ENCODE results near the gene B4GALT1. TPM values are rescaled to one million over a fixed set of nuclear protein-coding genes. Genes with fewer than 3 reads are reported as not detected.

The B4GALT1 gene
- total RNA-seq, 2 experiments from 2014 or later: 12.8 to 38.7 TPM

DNA sequence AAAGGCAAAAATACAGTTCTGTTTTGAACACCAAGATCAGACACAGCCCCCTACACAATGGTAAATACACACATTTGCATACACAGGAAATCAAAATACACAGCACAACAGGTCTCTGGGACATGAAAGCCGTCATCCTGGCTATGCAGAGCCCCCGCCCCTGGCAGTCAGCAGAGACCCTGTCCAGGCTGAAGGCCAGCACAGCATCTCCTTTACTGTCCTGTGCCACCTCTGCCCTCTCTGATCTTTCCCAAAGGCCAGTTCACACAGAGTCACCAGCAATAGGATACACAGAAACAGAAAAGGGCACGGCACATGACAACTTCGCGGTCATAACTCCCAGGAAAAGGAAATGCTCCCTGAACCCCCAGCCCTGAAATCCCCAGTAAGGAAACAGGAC lies 56.5 kb downstream of the B4GALT1 start:
- Histone ChIP-seq H3K9me3 (ENCODE audit: low read length) (no peaks in the 10 kb centered on the region), H3K4me1 (ENCODE audit: insufficient read depth, low read length, poor library complexity, severe bottlenecking) (peaks cover 16% of the 10 kb centered on the region), H3K4me2 (ENCODE audit: low read length) (no peak overlapping the region), H3K79me2 (ENCODE audit: insufficient read depth, low read depth, low read length) (no peaks in the 10 kb centered on the region), H2AFZ (ENCODE audit: low read length) (no peak overlapping the region), H4K20me1 (ENCODE audit: insufficient read depth, low read length) (no peaks in the 10 kb centered on the region), H3K27ac (ENCODE audit: low read depth, low read length, poor library complexity, severe bottlenecking) (no peak overlapping the region), H3K9me2 (ENCODE audit: insufficient read depth, low read length) (no peaks in the 10 kb centered on the region), H3K4me3 (ENCODE audit: low read depth, low read length, poor library complexity, severe bottlenecking) (no peak overlapping the region), H3K36me3 (ENCODE audit: insufficient read depth, low read length) (peaks cover 18% of the 10 kb centered on the region; the same call in 1 of the 2 replicates)
- intact Hi-C loops (cut with micrococcal nuclease; ENCODE audit: unreplicated experiment): no loop called here
- POLR2A ChIA-PET: interaction anchor here (1.6 kb wide), 1 partner anchor 116 kb away, joined by 6 read pairs; no protein-coding TSS in a partner anchor
- DNase-seq (ENCODE audit: low spot score): no peak
- BruUV-seq (replicated peaks): TSS peak; percentile 49
- CTCF ChIA-PET (ENCODE audit: unreplicated experiment): no interaction called here
- TF ChIP-seq, protein P1, sequence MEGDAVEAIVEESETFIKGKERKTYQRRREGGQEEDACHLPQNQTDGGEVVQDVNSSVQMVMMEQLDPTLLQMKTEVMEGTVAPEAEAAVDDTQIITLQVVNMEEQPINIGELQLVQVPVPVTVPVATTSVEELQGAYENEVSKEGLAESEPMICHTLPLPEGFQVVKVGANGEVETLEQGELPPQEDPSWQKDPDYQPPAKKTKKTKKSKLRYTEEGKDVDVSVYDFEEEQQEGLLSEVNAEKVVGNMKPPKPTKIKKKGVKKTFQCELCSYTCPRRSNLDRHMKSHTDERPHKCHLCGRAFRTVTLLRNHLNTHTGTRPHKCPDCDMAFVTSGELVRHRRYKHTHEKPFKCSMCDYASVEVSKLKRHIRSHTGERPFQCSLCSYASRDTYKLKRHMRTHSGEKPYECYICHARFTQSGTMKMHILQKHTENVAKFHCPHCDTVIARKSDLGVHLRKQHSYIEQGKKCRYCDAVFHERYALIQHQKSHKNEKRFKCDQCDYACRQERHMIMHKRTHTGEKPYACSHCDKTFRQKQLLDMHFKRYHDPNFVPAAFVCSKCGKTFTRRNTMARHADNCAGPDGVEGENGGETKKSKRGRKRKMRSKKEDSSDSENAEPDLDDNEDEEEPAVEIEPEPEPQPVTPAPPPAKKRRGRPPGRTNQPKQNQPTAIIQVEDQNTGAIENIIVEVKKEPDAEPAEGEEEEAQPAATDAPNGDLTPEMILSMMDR (conservative IDR thresholded peaks at IDR 0.05; ENCODE audit: low read length): no peak
- no peak for TF ChIP-seq EZH2phosphoT487 (IDR thresholded peaks at IDR 0.05; ENCODE audit: borderline replicate concordance, low read depth, low read length)

DNA sequence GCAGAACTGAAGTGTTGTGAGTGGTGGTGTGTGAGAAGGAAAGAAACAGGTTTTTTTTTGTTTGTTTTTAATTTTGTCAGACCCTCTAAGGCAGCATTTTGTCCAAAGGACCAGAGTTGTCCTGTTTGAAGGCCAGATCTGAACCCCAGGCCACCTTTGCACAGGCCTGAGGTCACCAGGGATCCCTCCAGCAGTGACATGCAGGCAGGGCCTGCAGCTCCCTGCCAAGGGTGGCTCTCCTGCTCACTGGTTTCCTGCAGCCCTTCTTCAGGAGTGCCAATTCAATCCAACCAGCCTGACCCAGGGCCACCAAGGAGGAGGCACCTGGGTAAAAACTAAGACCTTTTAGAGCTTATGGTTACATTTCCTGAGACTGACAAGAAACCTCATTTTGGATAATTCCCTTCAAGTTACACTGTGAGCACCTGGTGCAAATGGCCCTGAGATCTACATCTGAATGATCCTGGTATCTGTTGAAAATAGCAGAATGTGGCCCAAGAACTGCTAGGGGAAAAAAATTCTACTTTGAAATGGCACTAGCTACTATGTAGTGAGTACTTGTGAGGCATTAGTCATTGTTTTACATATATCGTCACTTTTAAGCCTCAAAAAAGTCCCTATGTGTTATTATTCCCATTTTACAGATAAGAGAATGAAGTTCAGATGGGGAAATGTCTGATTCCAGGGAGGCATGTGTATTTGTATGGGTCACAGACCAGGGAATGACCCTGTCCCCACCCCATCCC lies 57.1 kb downstream of the B4GALT1 start:
- DNase-seq (ENCODE audit: low spot score): no peak
- intact Hi-C loops (cut with micrococcal nuclease; ENCODE audit: unreplicated experiment): no loop called here
- H3K4me2 ChIP-seq (ENCODE audit: low read length): no peak overlapping the region
- H3K4me1 ChIP-seq (ENCODE audit: insufficient read depth, low read length, poor library complexity, severe bottlenecking): peaks cover 16% of the 10 kb centered on the region
- H3K9me3 ChIP-seq (ENCODE audit: low read length): no peaks in the 10 kb centered on the region
- no peaks in the 10 kb centered on the region for H4K20me1 ChIP-seq (ENCODE audit: insufficient read depth, low read length)
- no peak overlapping the region for H2AFZ ChIP-seq (ENCODE audit: low read length)
- TF ChIP-seq, protein P1 (conservative IDR thresholded peaks at IDR 0.05; ENCODE audit: low read length): no peak
- TF ChIP-seq EZH2phosphoT487 (IDR thresholded peaks at IDR 0.05; ENCODE audit: borderline replicate concordance, low read depth, low read length): no peak
- H3K79me2 ChIP-seq (ENCODE audit: insufficient read depth, low read depth, low read length): no peaks in the 10 kb centered on the region
- no TSS peak for BruUV-seq (replicated peaks)
- CTCF ChIA-PET (ENCODE audit: unreplicated experiment): no interaction called here
- H3K36me3 ChIP-seq (ENCODE audit: insufficient read depth, low read length): peaks cover 15% of the 10 kb centered on the region; the same call in 1 of the 2 replicates
- POLR2A ChIA-PET: interaction anchor here (1.0 to 1.6 kb wide), 2 partner anchors 102 to 116 kb away, joined by 5 to 6 read pairs; no protein-coding TSS in a partner anchor
- no peaks in the 10 kb centered on the region for H3K9me2 ChIP-seq (ENCODE audit: insufficient read depth, low read length)
- no peak overlapping the region for H3K27ac ChIP-seq (ENCODE audit: low read depth, low read length, poor library complexity, severe bottlenecking)
- no peak overlapping the region for H3K4me3 ChIP-seq (ENCODE audit: low read depth, low read length, poor library complexity, severe bottlenecking)

GRCh38 chr9:33109097-33109496 lies 58.0 kb downstream of the B4GALT1 start:
- no TSS peak for BruUV-seq (replicated peaks)
- no peak for DNase-seq (ENCODE audit: low spot score)
- Histone ChIP-seq H4K20me1 (ENCODE audit: insufficient read depth, low read length) (no peaks in the 10 kb centered on the region), H3K9me2 (ENCODE audit: insufficient read depth, low read length) (no peaks in the 10 kb centered on the region), H3K9me3 (ENCODE audit: low read length) (no peaks in the 10 kb centered on the region), H3K36me3 (ENCODE audit: insufficient read depth, low read length) (peaks cover 15% of the 10 kb centered on the region; the same call in 1 of the 2 replicates), H3K27ac (ENCODE audit: low read depth, low read length, poor library complexity, severe bottlenecking) (no peak overlapping the region), H3K4me1 (ENCODE audit: insufficient read depth, low read length, poor library complexity, severe bottlenecking) (peaks cover 16% of the 10 kb centered on the region), H3K4me2 (ENCODE audit: low read length) (no peak overlapping the region), H2AFZ (ENCODE audit: low read length) (no peak overlapping the region), H3K4me3 (ENCODE audit: low read depth, low read length, poor library complexity, severe bottlenecking) (no peak overlapping the region), H3K79me2 (ENCODE audit: insufficient read depth, low read depth, low read length) (no peaks in the 10 kb centered on the region)
- POLR2A ChIA-PET: interaction anchor here (1.0 to 1.6 kb wide), 2 partner anchors 101 to 117 kb away, joined by 5 to 6 read pairs; no protein-coding TSS in a partner anchor
- intact Hi-C loops (cut with micrococcal nuclease; ENCODE audit: unreplicated experiment): no loop called here
- TF ChIP-seq EZH2phosphoT487 (IDR thresholded peaks at IDR 0.05; ENCODE audit: borderline replicate concordance, low read depth, low read length): no peak
- TF ChIP-seq, protein P1 (conservative IDR thresholded peaks at IDR 0.05; ENCODE audit: low read length): no peak
- CTCF ChIA-PET (ENCODE audit: unreplicated experiment): no interaction called here

Data from OCI-LY7 (cell line).